SU-DHL-6 (cell line): ENCODE data around the gene RCAN2.

Experiments
- EZH2phosphoT487 ChIP-seq: fragments of 200-600 bp; sonication (generic), shearing (Covaris generic); conservative IDR thresholded peaks from 2 replicates; pipeline ENCODE4 v1.6.1; 2018; ENCODE audit warnings: mild to moderate bottlenecking, antibody characterized with exemption, low read length, moderate library complexity, mixed read lengths
- TF ChIP-seq, protein P1 (sequence below): fragments of 200-600 bp; sonication (generic); IDR thresholded peaks from one replicate; pipeline ENCODE4 v1.5.1; 2017; ENCODE audit warnings: antibody characterized with exemption, mild to moderate bottlenecking, low read length, moderate library complexity; ENCODE audit not compliant: insufficient read depth, poor library complexity, severe bottlenecking

DNA sequence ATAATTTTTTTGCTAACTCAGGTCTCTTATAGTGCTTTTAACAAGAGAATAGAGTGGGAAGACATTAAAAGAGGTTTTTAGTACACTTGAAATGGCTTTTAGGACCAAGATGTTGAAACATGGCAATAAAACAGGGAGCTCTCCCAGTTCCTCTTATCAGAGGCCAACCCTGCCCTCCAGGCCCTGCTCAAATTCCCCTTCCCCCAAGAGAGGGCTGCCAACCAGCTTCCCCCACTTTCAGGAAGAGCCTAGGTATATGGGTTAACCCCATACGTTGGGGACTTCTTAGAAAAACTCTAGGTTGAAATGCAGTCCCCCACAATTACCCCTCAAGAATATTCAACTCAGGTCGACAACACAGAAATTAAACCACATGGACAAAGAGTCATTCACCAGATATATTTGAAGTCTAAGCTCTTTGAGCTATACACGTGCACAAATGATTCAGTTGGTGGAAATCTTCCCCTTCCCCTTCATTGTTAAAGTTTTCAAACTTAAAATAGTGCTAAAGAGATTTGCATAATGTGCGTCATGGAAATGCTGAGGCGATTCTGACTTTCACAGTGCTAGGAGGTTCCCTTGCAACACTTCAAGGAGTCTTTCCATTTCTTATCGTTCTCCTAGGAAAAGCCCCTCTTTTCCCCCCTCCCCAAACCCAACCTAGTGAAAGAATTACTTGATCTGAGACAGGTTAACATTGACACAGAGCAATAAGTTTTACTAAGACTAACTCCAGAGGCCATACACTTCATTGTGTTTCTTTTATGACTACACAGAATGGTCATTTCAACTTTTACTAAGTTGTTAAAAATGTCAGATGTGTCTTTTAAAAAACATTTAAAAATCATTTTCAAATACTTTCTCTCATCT, 270.7 kb downstream of the RCAN2 start:
- TF ChIP-seq, protein P1, sequence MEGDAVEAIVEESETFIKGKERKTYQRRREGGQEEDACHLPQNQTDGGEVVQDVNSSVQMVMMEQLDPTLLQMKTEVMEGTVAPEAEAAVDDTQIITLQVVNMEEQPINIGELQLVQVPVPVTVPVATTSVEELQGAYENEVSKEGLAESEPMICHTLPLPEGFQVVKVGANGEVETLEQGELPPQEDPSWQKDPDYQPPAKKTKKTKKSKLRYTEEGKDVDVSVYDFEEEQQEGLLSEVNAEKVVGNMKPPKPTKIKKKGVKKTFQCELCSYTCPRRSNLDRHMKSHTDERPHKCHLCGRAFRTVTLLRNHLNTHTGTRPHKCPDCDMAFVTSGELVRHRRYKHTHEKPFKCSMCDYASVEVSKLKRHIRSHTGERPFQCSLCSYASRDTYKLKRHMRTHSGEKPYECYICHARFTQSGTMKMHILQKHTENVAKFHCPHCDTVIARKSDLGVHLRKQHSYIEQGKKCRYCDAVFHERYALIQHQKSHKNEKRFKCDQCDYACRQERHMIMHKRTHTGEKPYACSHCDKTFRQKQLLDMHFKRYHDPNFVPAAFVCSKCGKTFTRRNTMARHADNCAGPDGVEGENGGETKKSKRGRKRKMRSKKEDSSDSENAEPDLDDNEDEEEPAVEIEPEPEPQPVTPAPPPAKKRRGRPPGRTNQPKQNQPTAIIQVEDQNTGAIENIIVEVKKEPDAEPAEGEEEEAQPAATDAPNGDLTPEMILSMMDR = no peak
- no peak for TF ChIP-seq EZH2phosphoT487
